ENCODE data around the gene TMEM245. TPM values are rescaled to one million over a fixed set of nuclear protein-coding genes. Genes with fewer than 3 reads are reported as not detected.

The TMEM245 gene
- total RNA-seq, 2 experiments from 2014 or later: 22.0 to 36.1 TPM

- no peaks in the 10 kb centered on the region for H3K9me3 ChIP-seq (ENCODE audit: low read length)
- no peak overlapping the region for H3K4me3 ChIP-seq (ENCODE audit: low read depth, low read length, poor library complexity, severe bottlenecking)
- H3K79me2 ChIP-seq (ENCODE audit: insufficient read depth, low read depth, low read length): peaks cover 3% of the 10 kb centered on the region; the same call in 1 of the 2 replicates
- no peak overlapping the region for H3K27ac ChIP-seq (ENCODE audit: low read depth, low read length, poor library complexity, severe bottlenecking)
- no peak overlapping the region for H3K4me2 ChIP-seq (ENCODE audit: low read length)
- intact Hi-C loops (cut with micrococcal nuclease; ENCODE audit: unreplicated experiment): no loop called here
- no peak for DNase-seq (ENCODE audit: low spot score)
- POLR2A ChIA-PET: interaction anchor here (0.6 kb wide), 1 partner anchor 40 kb away, joined by 3 read pairs; no protein-coding TSS in a partner anchor
- BruUV-seq (replicated peaks): no TSS peak
- CTCF ChIA-PET (ENCODE audit: unreplicated experiment): no interaction called here
- H3K9me2 ChIP-seq (ENCODE audit: insufficient read depth, low read length): no peaks in the 10 kb centered on the region
- H3K4me1 ChIP-seq (ENCODE audit: insufficient read depth, low read length, poor library complexity, severe bottlenecking): no peaks in the 10 kb centered on the region
- H2AFZ ChIP-seq (ENCODE audit: low read length): no peak overlapping the region
- peaks cover 96% of the 10 kb centered on the region for H3K36me3 ChIP-seq (ENCODE audit: insufficient read depth, low read length)
- no peak for TF ChIP-seq EZH2phosphoT487 (IDR thresholded peaks at IDR 0.05; ENCODE audit: borderline replicate concordance, low read depth, low read length)
- TF ChIP-seq CTCF (conservative IDR thresholded peaks at IDR 0.05; ENCODE audit: low read length): no peak
- peaks cover 11% of the 10 kb centered on the region for H4K20me1 ChIP-seq (ENCODE audit: insufficient read depth, low read length)
Observed at GRCh38 chr9:109083813-109084405, 35.8 kb downstream of the TMEM245 start.

GRCh38 chr9:109083141-109083540 is 36.6 kb downstream of the TMEM245 start:
- CTCF ChIA-PET (ENCODE audit: unreplicated experiment): no interaction called here
- intact Hi-C loops (cut with micrococcal nuclease; ENCODE audit: unreplicated experiment): no loop called here
- H2AFZ ChIP-seq (ENCODE audit: low read length): no peak overlapping the region
- TF ChIP-seq CTCF (conservative IDR thresholded peaks at IDR 0.05; ENCODE audit: low read length) (no peak), EZH2phosphoT487 (IDR thresholded peaks at IDR 0.05; ENCODE audit: borderline replicate concordance, low read depth, low read length) (no peak)
- H3K4me1 ChIP-seq (ENCODE audit: insufficient read depth, low read length, poor library complexity, severe bottlenecking): no peaks in the 10 kb centered on the region
- POLR2A ChIA-PET: interaction anchor here (0.8 kb wide), 1 partner anchor 39 kb away, joined by 3 read pairs; no protein-coding TSS in a partner anchor
- H3K27ac ChIP-seq (ENCODE audit: low read depth, low read length, poor library complexity, severe bottlenecking): no peak overlapping the region
- peaks cover 10% of the 10 kb centered on the region for H4K20me1 ChIP-seq (ENCODE audit: insufficient read depth, low read length)
- H3K79me2 ChIP-seq (ENCODE audit: insufficient read depth, low read depth, low read length): peaks cover 3% of the 10 kb centered on the region; the same call in 1 of the 2 replicates
- H3K9me2 ChIP-seq (ENCODE audit: insufficient read depth, low read length): no peaks in the 10 kb centered on the region
- no peaks in the 10 kb centered on the region for H3K9me3 ChIP-seq (ENCODE audit: low read length)
- no peak overlapping the region for H3K4me3 ChIP-seq (ENCODE audit: low read depth, low read length, poor library complexity, severe bottlenecking)
- no peak for DNase-seq (ENCODE audit: low spot score)
- BruUV-seq (replicated peaks): no TSS peak
- H3K4me2 ChIP-seq (ENCODE audit: low read length): no peak overlapping the region
- peaks cover 96% of the 10 kb centered on the region for H3K36me3 ChIP-seq (ENCODE audit: insufficient read depth, low read length)

GRCh38 chr9:109082091-109082620 is 37.6 kb downstream of the TMEM245 start:
- DNase-seq (ENCODE audit: low spot score): no peak
- CTCF ChIA-PET (ENCODE audit: unreplicated experiment): interaction anchor here (1.5 kb wide), 1 partner anchor 27 kb away, joined by 3 read pairs; no protein-coding TSS in a partner anchor
- H3K4me3 ChIP-seq (ENCODE audit: low read depth, low read length, poor library complexity, severe bottlenecking): no peak overlapping the region
- H3K27ac ChIP-seq (ENCODE audit: low read depth, low read length, poor library complexity, severe bottlenecking): no peak overlapping the region
- no peaks in the 10 kb centered on the region for H3K4me1 ChIP-seq (ENCODE audit: insufficient read depth, low read length, poor library complexity, severe bottlenecking)
- H3K9me2 ChIP-seq (ENCODE audit: insufficient read depth, low read length): no peaks in the 10 kb centered on the region
- peaks cover 5% of the 10 kb centered on the region; the same call in 1 of the 2 replicates for H4K20me1 ChIP-seq (ENCODE audit: insufficient read depth, low read length)
- POLR2A ChIA-PET: interaction anchor here (1.4 to 2.3 kb wide), 2 partner anchors 35 to 38 kb away, joined by 3 to 5 read pairs; no protein-coding TSS in a partner anchor
- no TSS peak for BruUV-seq (replicated peaks)
- no peak overlapping the region for H3K4me2 ChIP-seq (ENCODE audit: low read length)
- H3K9me3 ChIP-seq (ENCODE audit: low read length): no peaks in the 10 kb centered on the region
- TF ChIP-seq EZH2phosphoT487 (IDR thresholded peaks at IDR 0.05; ENCODE audit: borderline replicate concordance, low read depth, low read length) (no peak), CTCF (conservative IDR thresholded peaks at IDR 0.05; ENCODE audit: low read length) (no peak)
- intact Hi-C loops (cut with micrococcal nuclease; ENCODE audit: unreplicated experiment): no loop called here
- H3K79me2 ChIP-seq (ENCODE audit: insufficient read depth, low read depth, low read length): peaks cover 3% of the 10 kb centered on the region; the same call in 1 of the 2 replicates
- no peak overlapping the region for H2AFZ ChIP-seq (ENCODE audit: low read length)
- peaks cover 96% of the 10 kb centered on the region for H3K36me3 ChIP-seq (ENCODE audit: insufficient read depth, low read length)

All from OCI-LY7 (cell line).